SHP77 (cell line): Measurements from ENCODE around the gene F2.

Source experiments
- DNase-seq, 2 experiments: peaks; one replicate each; lab custom pipeline; 2025; lab: John Stamatoyannopoulos, UW

The F2 gene

GRCh38 chr11:46718155-46719019 lies 626 bp upstream of the F2 start:
- DNase-seq = peak; percentile 77 to 88

GRCh38 chr11:46719543-46720218 lies 668 bp downstream of the F2 start:
- no peak for DNase-seq

- DNase-seq = no peak
Measured at GRCh38 chr11:46721286-46721685, 2.3 kb downstream of the F2 start.

GRCh38 chr11:46722566-46723358 lies 3.7 kb downstream of the F2 start:
- no peak for DNase-seq

DNA sequence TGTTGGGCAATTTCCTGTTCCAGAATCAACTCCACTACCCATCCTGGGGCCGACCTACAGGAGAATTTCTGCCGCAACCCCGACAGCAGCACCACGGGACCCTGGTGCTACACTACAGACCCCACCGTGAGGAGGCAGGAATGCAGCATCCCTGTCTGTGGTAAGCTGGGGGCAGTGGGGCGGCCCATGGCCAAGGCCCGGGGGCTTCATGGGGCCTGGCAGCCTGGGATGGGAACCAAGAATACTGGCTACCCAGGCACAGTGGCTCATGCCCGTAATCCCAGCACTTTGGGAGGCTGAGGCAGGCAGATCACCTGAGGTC lies 4.3 kb downstream of the F2 start:
- DNase-seq = no peak

- no peak for DNase-seq
Measured at GRCh38 chr11:46724088-46724487, 5.1 kb downstream of the F2 start.

GRCh38 chr11:46725338-46726205 lies 6.6 kb downstream of the F2 start:
- DNase-seq = no peak

DNA sequence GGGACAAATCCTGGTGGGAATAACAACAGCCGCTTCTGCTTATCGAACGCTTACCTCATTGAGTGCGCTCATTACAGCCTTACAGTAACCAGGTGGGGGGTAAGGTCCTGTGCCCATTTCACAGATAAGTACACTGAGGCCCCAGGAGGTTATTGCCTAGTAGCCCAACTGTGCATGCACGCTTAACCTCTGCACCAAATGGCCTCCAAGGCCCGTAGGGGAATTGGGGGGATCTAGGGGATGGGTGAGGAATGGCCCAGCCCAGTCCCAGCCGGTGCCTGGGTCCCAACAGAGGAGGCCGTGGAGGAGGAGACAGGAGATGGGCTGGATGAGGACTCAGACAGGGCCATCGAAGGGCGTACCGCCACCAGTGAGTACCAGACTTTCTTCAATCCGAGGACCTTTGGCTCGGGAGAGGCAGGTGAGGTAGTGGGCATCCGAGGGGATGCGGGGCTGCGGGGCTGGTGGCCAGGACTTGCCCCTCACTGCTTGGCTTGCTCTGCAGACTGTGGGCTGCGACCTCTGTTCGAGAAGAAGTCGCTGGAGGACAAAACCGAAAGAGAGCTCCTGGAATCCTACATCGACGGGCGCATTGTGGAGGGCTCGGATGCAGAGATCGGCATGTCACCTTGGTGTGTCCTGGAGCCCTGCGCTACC lies 7.3 kb downstream of the F2 start:
- DNase-seq = no peak

GRCh38 chr11:46727952-46728658 lies 9.1 kb downstream of the F2 start:
- DNase-seq = no peak

DNA sequence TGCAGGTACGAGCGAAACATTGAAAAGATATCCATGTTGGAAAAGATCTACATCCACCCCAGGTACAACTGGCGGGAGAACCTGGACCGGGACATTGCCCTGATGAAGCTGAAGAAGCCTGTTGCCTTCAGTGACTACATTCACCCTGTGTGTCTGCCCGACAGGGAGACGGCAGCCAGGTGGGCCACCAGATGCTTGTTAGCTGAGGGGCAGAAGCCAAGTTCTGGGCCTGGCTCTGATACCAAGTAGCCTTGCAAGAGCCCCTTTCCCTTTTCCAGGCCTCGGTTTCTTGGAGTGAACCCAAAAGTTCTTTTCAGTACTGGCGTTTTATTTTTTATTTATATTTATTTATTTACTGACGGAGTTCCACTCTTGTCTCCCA lies 9.6 kb downstream of the F2 start:
- DNase-seq = no peak

- DNase-seq = no peak
Measured at GRCh38 chr11:46729110-46730027, 10.4 kb downstream of the F2 start.

DNA sequence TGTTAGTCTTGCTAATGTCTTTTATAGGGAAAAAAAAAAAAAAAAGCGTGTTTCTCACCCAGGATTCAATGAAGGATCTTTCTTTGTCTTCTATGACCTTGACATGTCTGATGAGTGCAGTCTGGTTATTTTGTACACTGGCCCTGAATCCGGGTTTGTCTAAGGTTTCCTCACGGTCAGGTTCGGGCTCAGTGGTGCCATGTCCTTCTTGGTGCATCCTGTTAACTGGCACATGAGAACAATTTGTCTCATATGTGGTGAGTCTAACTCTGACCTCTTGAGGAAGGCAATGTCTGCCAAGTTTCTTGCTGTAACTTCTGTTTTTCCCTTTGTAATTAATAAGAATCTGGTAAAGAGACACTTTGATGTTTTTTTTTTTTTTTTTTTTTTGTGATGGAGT lies 12.5 kb downstream of the F2 start:
- no peak for DNase-seq

DNA sequence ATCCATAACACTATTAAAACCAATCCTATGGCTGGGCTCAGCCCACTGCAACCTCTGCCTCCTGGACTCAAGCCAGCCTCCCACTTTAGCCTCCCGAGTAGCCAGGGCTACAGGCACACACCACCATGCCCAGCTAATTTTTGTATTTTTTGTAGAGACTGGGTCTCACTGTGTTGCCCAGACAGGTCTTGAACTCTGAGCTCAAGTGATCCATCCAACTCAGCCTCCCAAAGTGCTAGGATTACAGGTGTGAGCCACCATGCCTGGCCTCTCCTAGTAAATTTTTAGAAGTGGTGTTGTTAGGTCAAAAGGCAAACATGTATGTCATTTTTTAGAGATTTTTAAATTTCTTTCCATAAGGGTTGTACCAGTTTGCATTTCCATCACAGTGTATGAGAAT lies 14.2 kb downstream of the F2 start:
- no peak for DNase-seq

GRCh38 chr11:46736146-46736545 lies 17.1 kb downstream of the F2 start:
- DNase-seq = no peak

DNA sequence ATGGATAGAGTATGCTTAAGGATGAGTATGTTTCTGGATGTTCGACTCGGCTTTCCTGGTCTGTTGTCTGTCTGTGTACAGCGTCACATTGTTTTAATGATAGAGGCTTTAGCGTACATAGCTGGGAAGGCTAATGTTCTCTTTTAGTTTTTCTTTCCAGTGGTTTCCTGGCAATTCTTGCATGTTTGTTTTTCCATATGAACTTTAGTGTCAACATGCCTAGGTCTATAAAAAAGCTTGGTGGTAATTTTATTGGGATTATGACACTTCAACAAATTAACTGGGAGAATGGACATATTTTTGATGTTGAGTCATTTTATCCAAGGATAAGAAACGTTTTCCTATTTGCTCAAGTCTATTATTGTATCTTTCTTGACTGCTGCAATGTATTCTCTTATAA lies 17.6 kb downstream of the F2 start:
- no peak for DNase-seq

GRCh38 chr11:46737699-46738098 lies 18.7 kb downstream of the F2 start:
- no peak for DNase-seq

DNA sequence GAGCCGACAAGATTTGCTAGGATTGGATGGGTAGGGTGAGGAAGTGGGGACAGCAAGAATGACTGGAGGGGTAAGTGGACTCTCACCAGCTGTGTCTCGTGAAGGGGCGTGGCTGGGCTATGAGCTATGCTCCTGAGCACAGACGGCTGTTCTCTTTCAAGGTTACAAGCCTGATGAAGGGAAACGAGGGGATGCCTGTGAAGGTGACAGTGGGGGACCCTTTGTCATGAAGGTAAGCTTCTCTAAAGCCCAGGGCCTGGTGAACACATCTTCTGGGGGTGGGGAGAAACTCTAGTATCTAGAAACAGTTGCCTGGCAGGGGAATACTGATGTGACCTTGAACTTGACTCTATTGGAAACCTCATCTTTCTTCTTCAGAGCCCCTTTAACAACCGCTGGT lies 19.9 kb downstream of the F2 start:
- no peak for DNase-seq

DNA sequence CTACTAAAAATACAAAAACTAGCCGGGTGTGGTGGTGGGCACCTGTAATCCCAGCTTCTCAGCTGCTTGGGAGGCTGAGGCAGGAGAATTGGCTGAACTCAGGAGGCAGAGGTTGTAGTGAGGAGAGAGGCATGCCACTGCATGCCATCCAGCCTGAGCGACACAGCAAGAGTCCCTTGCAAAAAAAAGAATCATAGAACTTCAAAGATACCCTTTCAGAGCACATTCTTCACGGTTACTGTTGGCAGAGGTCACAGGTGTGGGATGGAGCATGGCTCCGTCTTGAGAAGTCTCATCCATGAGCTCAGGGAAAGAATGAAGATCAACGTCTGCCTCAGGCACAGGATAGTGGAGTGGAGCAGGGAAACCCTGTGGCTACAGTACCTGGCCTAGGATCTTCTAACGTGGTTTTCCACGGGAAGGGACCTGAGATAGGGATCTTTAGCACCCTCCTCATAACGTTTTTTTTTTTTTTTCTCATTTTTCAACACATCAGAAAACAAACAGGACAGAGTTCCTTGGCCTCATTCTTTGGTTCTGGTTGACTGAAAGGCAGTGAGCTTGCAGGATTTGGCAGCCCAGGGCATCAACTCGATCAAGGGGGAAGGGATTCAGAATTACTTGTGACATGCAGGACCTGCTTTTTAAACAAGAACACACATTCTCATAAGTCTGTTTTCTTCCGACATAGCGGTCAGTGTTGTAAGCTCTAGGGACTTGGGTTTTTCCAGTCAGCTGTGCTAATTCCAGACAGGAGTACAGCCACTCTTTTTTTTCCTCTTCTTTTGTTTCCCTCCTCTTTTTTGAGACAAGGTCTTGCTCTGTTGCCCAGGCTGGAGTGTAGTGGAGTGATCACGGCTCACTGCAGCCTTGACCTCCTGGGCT lies 22.8 kb downstream of the F2 start:
- no peak for DNase-seq

GRCh38 chr11:46743043-46743442 lies 24.0 kb downstream of the F2 start:
- DNase-seq = no peak
